Endothelial cell of umbilical vein (primary cell): ENCODE results near the gene PTF1A. TPM values are rescaled to one million over a fixed set of nuclear protein-coding genes. Genes with fewer than 3 reads are reported as not detected.

Source experiments
- BruUV-seq: library from RNA; stranded (reverse); fragments of 400-500 nt; replicated peaks from 2 replicates; lab custom pipeline; 2021; lab: Mats Ljungman, UMichigan
- CTCF ChIA-PET: fragments of 300-600, 350-600 bp; sonication (Branson Sonifier 250); formaldehyde crosslinking; loops from one replicate; lab custom pipeline; 2021; ENCODE audit warnings: antibody characterized with exemption, inconsistent platforms; lab: Charles Lee
- POLR2A ChIA-PET: fragments of 300-600, 350-600 bp; sonication (Branson Sonifier 250); formaldehyde crosslinking; loops from one replicate; lab custom pipeline; 2021; ENCODE audit warnings: antibody characterized with exemption, inconsistent platforms; lab: Charles Lee
- DNase-seq: peaks from one replicate; pipeline ENCODE4 v3.0.0-alpha.2; 2011; ENCODE audit warnings: low read depth, low spot score
- FAIRE-seq: peaks from 2 replicates; lab custom pipeline; 2011; peaks lifted over from hg19 to GRCh38; lab: Jason Lieb, UNC
- H2AFZ ChIP-seq: 2 replicates; pipeline ENCODE4 v1.6.0; 2012; ENCODE audit warnings: low read depth, low read length, control low read depth, inconsistent platforms
- H3K27ac ChIP-seq: 2 replicates; pipeline ENCODE4 v1.5.1; 2011; ENCODE audit warnings: low read depth, mild to moderate bottlenecking, control low read depth, low read length, moderate library complexity; ENCODE audit not compliant: insufficient read depth
- H3K27me3 ChIP-seq, 2 experiments: 2 replicates each; pipeline versions ENCODE4 v1.6.0 to v1.6.1; 2011; ENCODE audit warnings: low read length in 2 of 2, mixed read lengths in 1 of 2; ENCODE audit not compliant: control insufficient read depth in 2 of 2, insufficient read depth in 2 of 2
- H3K36me3 ChIP-seq, 2 experiments: 2 replicates in 1 of 2; 3 replicates in 1 of 2; pipeline ENCODE4 v1.5.1; 2011; ENCODE audit warnings: low read length in 2 of 2, mild to moderate bottlenecking in 1 of 2, moderate library complexity in 1 of 2; ENCODE audit not compliant: control insufficient read depth in 2 of 2, insufficient read depth in 2 of 2; ENCODE audit errors: extremely low read depth in 1 of 2
- H3K4me1 ChIP-seq: 3 replicates; pipeline ENCODE4 v1.5.1; 2011; ENCODE audit warnings: mild to moderate bottlenecking, low read length; ENCODE audit not compliant: control insufficient read depth, insufficient read depth; ENCODE audit errors: extremely low read depth
- H3K4me2 ChIP-seq: 2 replicates; pipeline ENCODE4 v1.6.1; 2011; ENCODE audit warnings: low read length, control low read depth, mixed read lengths; ENCODE audit not compliant: insufficient read depth
- H3K4me3 ChIP-seq, 3 experiments: fragments of 200-600 bp in 1 of 3; sonication (generic), shearing (Covaris generic) in 1 of 3; replicated peaks in 1 of 3; 2 replicates each; pipeline ENCODE4 v1.5.1; 2011 to 2016; ENCODE audit warnings: control low read depth in 3 of 3, low read length in 3 of 3, mild to moderate bottlenecking in 2 of 3, inconsistent platforms in 1 of 3, low read depth in 1 of 3, moderate library complexity in 1 of 3; ENCODE audit not compliant: insufficient read depth in 1 of 3
- H3K79me2 ChIP-seq: 2 replicates; pipeline ENCODE4 v1.6.0; 2012; ENCODE audit warnings: low read length, inconsistent platforms; ENCODE audit not compliant: control insufficient read depth, insufficient read depth
- H3K9ac ChIP-seq: replicated peaks from 2 replicates; pipeline ENCODE3; 2011; ENCODE audit warnings: low read length, control low read depth; ENCODE audit not compliant: insufficient read depth; ENCODE audit errors: extremely low read depth
- H3K9me1 ChIP-seq: replicated peaks from 3 replicates; pipeline ENCODE4 v1.6.0; 2011; ENCODE audit warnings: mild to moderate bottlenecking, low read length; ENCODE audit not compliant: control insufficient read depth, insufficient read depth; ENCODE audit errors: extremely low read depth
- H3K9me3 ChIP-seq: replicated peaks from 2 replicates; pipeline ENCODE4 v1.5.1; 2012; ENCODE audit warnings: low read length, inconsistent platforms; ENCODE audit not compliant: control insufficient read depth, insufficient read depth
- H4K20me1 ChIP-seq: replicated peaks from 2 replicates; pipeline ENCODE3; 2011; ENCODE audit warnings: mild to moderate bottlenecking, low read length; ENCODE audit not compliant: control insufficient read depth, insufficient read depth; ENCODE audit errors: extremely low read depth
- CTCF ChIP-seq, 2 donors: IDR thresholded peaks; 1 replicate in 1 of 2; 2 replicates in 1 of 2; pipeline ENCODE4 v1.5.1; 2011; ENCODE audit warnings: low read length in 2 of 2, mild to moderate bottlenecking in 2 of 2, moderate library complexity in 2 of 2, control low read depth in 1 of 2, inconsistent platforms in 1 of 2, low read depth in 1 of 2; ENCODE audit not compliant: insufficient read depth in 1 of 2; ENCODE audit errors: extremely low read depth in 1 of 2
- EZH2 ChIP-seq: IDR thresholded peaks from 2 replicates; pipeline ENCODE4 v1.6.1; 2012; ENCODE audit warnings: borderline replicate concordance, low read depth, mild to moderate bottlenecking, moderate library complexity, low read length, inconsistent platforms; ENCODE audit not compliant: severe bottlenecking
- FOS ChIP-seq: IDR thresholded peaks from 2 replicates; pipeline ENCODE4 v1.6.1; 2011; ENCODE audit warnings: mild to moderate bottlenecking, low read length, moderate library complexity, borderline replicate concordance; ENCODE audit not compliant: insufficient read depth
- GATA2 ChIP-seq: IDR thresholded peaks from 2 replicates; pipeline ENCODE4 v1.7.0; 2011; ENCODE audit warnings: low read depth, mild to moderate bottlenecking, moderate library complexity, mixed read lengths, low read length; ENCODE audit not compliant: insufficient read length, insufficient read depth
- JUN ChIP-seq: IDR thresholded peaks from 2 replicates; pipeline ENCODE4 v1.6.1; 2011; ENCODE audit warnings: borderline replicate concordance, low read depth; ENCODE audit not compliant: insufficient read length, insufficient read depth
- MAX ChIP-seq: IDR thresholded peaks from 2 replicates; pipeline ENCODE4 v1.6.1; 2011; ENCODE audit not compliant: insufficient read depth, insufficient read length
- MYC ChIP-seq: IDR thresholded peaks from one replicate; pipeline ENCODE4 v1.6.1; 2011; ENCODE audit warnings: mild to moderate bottlenecking, low read depth, low read length
- POLR2A ChIP-seq: IDR thresholded peaks from 2 replicates; pipeline ENCODE4 v1.6.1; 2012; ENCODE audit warnings: low read depth, mild to moderate bottlenecking, control low read depth, low read length
- POLR2AphosphoS5 ChIP-seq: IDR thresholded peaks from 2 replicates; pipeline ENCODE4 v1.6.1; 2012; ENCODE audit warnings: low read depth, mild to moderate bottlenecking, control low read depth, low read length, moderate library complexity; ENCODE audit not compliant: insufficient read depth
- dilution Hi-C: fragments of 300-500 bp; cut with MboI; formaldehyde crosslinking; loops from one replicate; pipeline ENCODE4 v1.15.0; 2019; ENCODE audit warnings: low sequenced_read_pairs; ENCODE audit not compliant: extremely low pct_ligation_motif_present
- intact Hi-C: fragments of 100-400 bp; cut with micrococcal nuclease; formaldehyde crosslinking; loops from one replicate; pipeline ENCODE4 v1.10.0; 2022
- polyA plus RNA-seq, 4 experiments: library from polyadenylated mRNA; depleted of rRNA in 3 of 4; stranded (reverse) in 3 of 4; unstranded in 1 of 4; fragments of >200 nt; gene quantifications; 2 replicates each; pipeline versions ENCODE4 v1.2.1 to v1.2.3, GENCODE V29; 2011 to 2012; ENCODE audit warnings: missing spikeins in 1 of 4
- total RNA-seq: library from RNA; stranded (reverse); gene quantifications from 2 replicates; pipeline ENCODE4 v1.2.3, GENCODE V29; 2021

Gene PTF1A
- total and polyA plus RNA-seq, 2 donors (not counting 3 experiments of a cell fraction or from before 2014, with no cell fraction given) = not detected

DNA sequence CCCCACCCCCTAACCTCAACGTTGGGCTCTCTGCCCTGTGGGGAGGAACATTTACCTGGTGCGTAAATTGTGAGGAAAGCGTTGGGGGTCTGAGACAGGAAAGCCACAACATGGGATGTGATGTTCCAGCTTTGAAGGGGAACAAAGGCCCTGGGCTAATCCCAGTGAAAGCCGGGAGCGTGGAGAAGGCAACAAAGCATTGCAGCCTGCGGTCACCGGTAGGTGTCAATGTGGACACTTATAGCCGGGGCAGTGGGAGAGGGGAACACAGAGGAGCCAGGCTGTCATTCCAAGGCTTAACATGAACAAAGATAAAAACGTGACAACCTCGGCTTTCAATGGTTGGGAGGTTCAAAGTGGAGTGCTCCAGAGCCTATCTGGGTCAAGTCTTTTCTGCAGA is 12.7 kb downstream of the PTF1A start:
- dilution Hi-C loops = no loop called here
- DNase-seq (no peak), FAIRE-seq (no peak)
- no peak overlapping the region for H3K9ac ChIP-seq
- ChIA-PET CTCF (no interaction called here), POLR2A (no interaction called here)
- BruUV-seq = no TSS peak
- H3K27me3 ChIP-seq = peaks cover 32 to 38% of the 10 kb centered on the region in 2 experiments
- H3K9me3 ChIP-seq = no peaks in the 10 kb centered on the region
- no peaks in the 10 kb centered on the region for H4K20me1 ChIP-seq
- no peaks in the 10 kb centered on the region for H3K9me1 ChIP-seq
- no peaks in the 10 kb centered on the region for H3K4me1 ChIP-seq
- H3K79me2 ChIP-seq = no peaks in the 10 kb centered on the region
- no peak overlapping the region for H3K4me3 ChIP-seq
- H3K27ac ChIP-seq = no peak overlapping the region
- no peak overlapping the region for H2AFZ ChIP-seq
- H3K36me3 ChIP-seq = no peaks in the 10 kb centered on the region
- no peak overlapping the region for H3K4me2 ChIP-seq
- intact Hi-C loops = no loop called here
- no peak for TF ChIP-seq CTCF (IDR thresholded peaks at IDR 0.05; ENCODE audit: extremely low read depth in 1 of 2, insufficient read depth in 1 of 2, low read depth in 1 of 2, low read length in 2 of 2)
- no peak for TF ChIP-seq MAX
- no peak for TF ChIP-seq GATA2
- no peak for TF ChIP-seq POLR2A
- TF ChIP-seq FOS = no peak
- no peak for TF ChIP-seq JUN
- no peak for TF ChIP-seq EZH2
- TF ChIP-seq MYC = no peak
- TF ChIP-seq POLR2AphosphoS5 = no peak
